Measurements from ENCODE around the gene SOX1.
A peak's percentile ranks its signal among the peaks of the same experiment; 100 is the strongest.

SOX1 gene

GRCh38 chr13:112055036-112055914 lies 11.7 kb upstream of the SOX1 start:
- no peaks in the 10 kb centered on the region for H3K9me3 ChIP-seq (ENCODE audit: control insufficient read depth, insufficient read depth, low read length)
- H3K36me3 ChIP-seq (ENCODE audit: insufficient read depth, low read length): no peaks in the 10 kb centered on the region
- H3K9ac ChIP-seq (ENCODE audit: low read depth, low read length): no peak overlapping the region; the same call in 1 of the 2 replicates
- peaks cover 9% of the 10 kb centered on the region; the same call in 1 of the 2 replicates for H3K4me1 ChIP-seq (ENCODE audit: insufficient read depth, low read length)

DNA sequence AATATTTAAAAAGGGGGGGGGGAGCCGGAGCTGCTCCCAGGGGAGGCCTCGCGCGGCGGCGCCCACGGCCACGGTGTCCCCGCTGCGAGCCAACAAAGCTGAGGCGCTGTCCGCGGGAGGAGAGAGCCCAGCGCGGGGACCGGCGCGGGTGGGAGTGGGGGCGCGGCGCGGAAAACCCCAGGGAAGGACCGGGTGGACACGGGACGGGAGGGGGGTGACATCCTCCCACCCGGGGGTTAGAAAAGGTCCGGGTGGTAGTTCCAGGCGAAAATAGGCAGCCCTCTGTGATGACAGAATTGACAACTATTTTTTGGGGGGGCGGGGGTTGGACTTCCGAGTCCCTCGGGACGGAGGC lies 11.1 kb upstream of the SOX1 start:
- Histone ChIP-seq H3K9me3 (ENCODE audit: control insufficient read depth, insufficient read depth, low read length) (no peaks in the 10 kb centered on the region), H3K4me1 (ENCODE audit: insufficient read depth, low read length) (peaks cover 9% of the 10 kb centered on the region; the same call in 1 of the 2 replicates), H3K36me3 (ENCODE audit: insufficient read depth, low read length) (no peaks in the 10 kb centered on the region), H3K9ac (ENCODE audit: low read depth, low read length) (peak overlapping the region; percentile 16; the same call in 1 of the 2 replicates)

DNA sequence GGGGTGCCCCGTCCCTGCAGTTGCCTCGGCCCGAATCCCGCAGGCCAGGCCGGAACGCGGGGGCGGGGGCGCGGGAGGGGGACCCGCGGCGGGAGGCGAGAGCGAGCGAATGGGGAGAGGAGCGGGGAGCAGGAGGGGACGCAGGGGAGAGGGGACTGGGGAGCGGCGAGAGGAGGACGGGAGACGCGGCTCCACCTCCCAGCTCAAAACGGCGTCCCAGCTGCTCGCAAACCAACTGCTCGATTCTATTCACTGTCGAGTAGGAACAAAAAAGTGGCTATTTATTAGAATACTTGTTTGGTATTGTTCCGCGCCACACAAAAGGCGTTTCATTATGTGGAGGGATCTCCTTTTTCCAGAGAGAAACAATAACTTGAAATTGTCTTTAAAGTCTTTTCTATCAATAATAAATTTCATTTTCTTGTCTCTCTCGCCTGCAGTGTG lies 10.6 kb upstream of the SOX1 start:
- H3K4me1 ChIP-seq (ENCODE audit: insufficient read depth, low read length): peaks cover 10% of the 10 kb centered on the region; the same call in 1 of the 2 replicates
- no peaks in the 10 kb centered on the region for H3K36me3 ChIP-seq (ENCODE audit: insufficient read depth, low read length)
- H3K9ac ChIP-seq (ENCODE audit: low read depth, low read length): peak overlapping the region; percentile 43; the same call in 1 of the 2 replicates
- no peaks in the 10 kb centered on the region for H3K9me3 ChIP-seq (ENCODE audit: control insufficient read depth, insufficient read depth, low read length)

DNA sequence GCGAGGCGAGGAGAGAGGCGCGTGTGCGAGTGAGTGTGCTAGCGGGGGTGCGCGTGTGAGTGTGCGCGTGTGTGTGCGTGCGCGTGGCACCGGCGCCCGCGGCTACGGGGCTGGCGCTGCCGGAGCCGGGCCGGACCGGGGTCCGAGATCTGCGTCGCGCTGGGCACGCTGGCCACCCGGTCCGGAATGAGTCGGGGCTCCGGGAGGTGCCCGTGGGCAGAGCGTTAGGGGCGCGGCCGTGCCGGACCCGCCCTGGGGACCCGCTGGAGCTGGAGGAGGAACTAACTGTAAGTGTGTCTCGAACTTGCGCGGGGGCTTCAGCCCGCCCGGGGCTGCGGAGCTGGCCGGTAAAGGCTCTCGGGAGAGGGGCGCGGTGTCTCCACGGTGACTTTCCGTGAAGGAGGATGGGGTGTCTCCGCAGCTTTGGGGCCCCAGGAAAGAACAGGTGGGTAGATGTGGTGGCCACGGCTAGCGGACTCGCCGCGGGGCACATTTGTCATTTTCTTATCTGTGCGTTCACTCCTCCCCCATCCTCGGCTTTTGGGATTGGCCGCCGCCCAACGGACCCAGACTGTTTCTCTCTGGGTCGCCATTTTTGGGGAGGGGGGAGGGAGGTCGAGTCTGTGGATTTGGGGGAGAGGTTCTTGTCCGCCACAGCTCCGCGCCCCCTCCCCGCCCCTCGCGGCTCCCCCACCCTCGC lies 10.1 kb upstream of the SOX1 start:
- peaks cover 11% of the 10 kb centered on the region; the same call in 1 of the 2 replicates for H3K4me1 ChIP-seq (ENCODE audit: insufficient read depth, low read length)

GRCh38 chr13:112057439-112057735 lies 9.6 kb upstream of the SOX1 start:
- H3K4me1 ChIP-seq (ENCODE audit: insufficient read depth, low read length): peaks cover 11% of the 10 kb centered on the region; the same call in 1 of the 2 replicates
- no peaks in the 10 kb centered on the region for H3K36me3 ChIP-seq (ENCODE audit: insufficient read depth, low read length)
- no peaks in the 10 kb centered on the region for H3K9me3 ChIP-seq (ENCODE audit: control insufficient read depth, insufficient read depth, low read length)
- peak overlapping the region; percentile 44; the same call in 1 of the 2 replicates for H3K9ac ChIP-seq (ENCODE audit: low read depth, low read length)

More for the DNA sequence above, 10.1 kb upstream of the SOX1 start:
- Histone ChIP-seq H3K9me3 (ENCODE audit: control insufficient read depth, insufficient read depth, low read length) (no peaks in the 10 kb centered on the region), H3K9ac (ENCODE audit: low read depth, low read length) (peak overlapping the region; percentile 43), H3K36me3 (ENCODE audit: insufficient read depth, low read length) (no peaks in the 10 kb centered on the region)

DNA sequence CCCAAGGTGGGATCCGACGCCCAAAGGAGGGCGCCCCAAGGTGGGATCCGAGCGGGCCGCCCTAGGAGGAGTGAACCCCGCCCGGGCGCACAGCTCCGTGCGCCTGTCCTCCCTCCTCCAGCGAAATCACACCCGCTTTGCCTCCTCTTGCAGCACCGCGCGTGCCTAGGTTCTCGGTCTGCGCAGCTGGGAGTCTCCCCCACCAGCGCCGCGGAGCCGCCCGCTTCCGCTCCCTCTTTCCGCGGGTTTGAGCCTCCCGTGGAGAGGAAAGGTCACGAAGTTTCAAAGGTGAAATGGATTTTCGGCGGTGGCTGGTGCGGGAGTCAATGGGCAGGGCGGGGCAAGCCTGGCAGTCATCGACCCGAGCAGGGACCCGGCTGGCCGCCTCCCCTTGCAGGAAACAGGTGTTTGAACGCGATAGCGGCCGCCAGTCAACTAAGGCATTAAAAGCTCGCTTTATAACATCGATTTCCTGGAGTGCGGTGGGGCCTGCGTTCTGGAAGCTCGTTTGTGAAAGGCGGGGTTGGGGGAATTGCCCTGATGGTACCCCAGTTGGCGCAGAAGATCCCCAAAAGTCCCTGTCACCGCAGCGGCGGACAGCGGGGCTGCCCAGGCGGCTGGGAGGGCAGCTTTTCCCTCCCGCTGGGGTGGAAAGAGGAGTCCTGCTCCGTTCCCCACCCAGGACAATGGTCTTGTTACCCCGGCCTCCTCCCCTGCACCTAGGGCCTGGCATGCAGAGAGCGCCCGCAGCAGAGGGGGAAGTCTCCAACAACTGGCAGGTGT lies 9.0 kb upstream of the SOX1 start:
- Histone ChIP-seq H3K9ac (ENCODE audit: low read depth, low read length) (peak overlapping the region; percentile 44; the same call in 1 of the 2 replicates), H3K36me3 (ENCODE audit: insufficient read depth, low read length) (no peaks in the 10 kb centered on the region), H3K4me1 (ENCODE audit: insufficient read depth, low read length) (peaks cover 11% of the 10 kb centered on the region; the same call in 1 of the 2 replicates), H3K9me3 (ENCODE audit: control insufficient read depth, insufficient read depth, low read length) (no peaks in the 10 kb centered on the region)

DNA sequence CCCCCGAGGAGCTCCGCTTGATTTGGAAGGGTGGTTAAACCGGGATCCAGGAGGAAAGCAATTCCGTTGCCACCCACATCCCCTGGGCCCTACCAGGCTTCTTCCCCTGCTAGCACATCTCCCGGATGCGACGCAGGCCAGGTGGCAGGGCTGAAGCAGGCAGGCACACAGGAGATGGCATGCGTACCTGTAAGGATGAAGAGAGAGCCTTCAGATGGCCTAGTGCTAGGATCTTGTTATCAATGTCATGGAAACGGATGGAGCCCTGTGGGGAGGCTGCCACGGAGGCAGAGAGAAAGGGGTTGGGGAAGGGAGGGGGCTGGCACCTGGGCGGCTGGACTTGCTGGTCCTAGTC lies 8.5 kb upstream of the SOX1 start:
- Histone ChIP-seq H3K9me3 (ENCODE audit: control insufficient read depth, insufficient read depth, low read length) (no peaks in the 10 kb centered on the region), H3K9ac (ENCODE audit: low read depth, low read length) (no peak overlapping the region), H3K36me3 (ENCODE audit: insufficient read depth, low read length) (no peaks in the 10 kb centered on the region), H3K4me1 (ENCODE audit: insufficient read depth, low read length) (peaks cover 11% of the 10 kb centered on the region; the same call in 1 of the 2 replicates)

- Histone ChIP-seq H3K9me3 (ENCODE audit: control insufficient read depth, insufficient read depth, low read length) (no peaks in the 10 kb centered on the region), H3K9ac (ENCODE audit: low read depth, low read length) (no peak overlapping the region), H3K4me1 (ENCODE audit: insufficient read depth, low read length) (peaks cover 11% of the 10 kb centered on the region; the same call in 1 of the 2 replicates), H3K36me3 (ENCODE audit: insufficient read depth, low read length) (no peaks in the 10 kb centered on the region)
These were observed 8.0 kb upstream of the SOX1 start for GRCh38 chr13:112058941-112059340.

DNA sequence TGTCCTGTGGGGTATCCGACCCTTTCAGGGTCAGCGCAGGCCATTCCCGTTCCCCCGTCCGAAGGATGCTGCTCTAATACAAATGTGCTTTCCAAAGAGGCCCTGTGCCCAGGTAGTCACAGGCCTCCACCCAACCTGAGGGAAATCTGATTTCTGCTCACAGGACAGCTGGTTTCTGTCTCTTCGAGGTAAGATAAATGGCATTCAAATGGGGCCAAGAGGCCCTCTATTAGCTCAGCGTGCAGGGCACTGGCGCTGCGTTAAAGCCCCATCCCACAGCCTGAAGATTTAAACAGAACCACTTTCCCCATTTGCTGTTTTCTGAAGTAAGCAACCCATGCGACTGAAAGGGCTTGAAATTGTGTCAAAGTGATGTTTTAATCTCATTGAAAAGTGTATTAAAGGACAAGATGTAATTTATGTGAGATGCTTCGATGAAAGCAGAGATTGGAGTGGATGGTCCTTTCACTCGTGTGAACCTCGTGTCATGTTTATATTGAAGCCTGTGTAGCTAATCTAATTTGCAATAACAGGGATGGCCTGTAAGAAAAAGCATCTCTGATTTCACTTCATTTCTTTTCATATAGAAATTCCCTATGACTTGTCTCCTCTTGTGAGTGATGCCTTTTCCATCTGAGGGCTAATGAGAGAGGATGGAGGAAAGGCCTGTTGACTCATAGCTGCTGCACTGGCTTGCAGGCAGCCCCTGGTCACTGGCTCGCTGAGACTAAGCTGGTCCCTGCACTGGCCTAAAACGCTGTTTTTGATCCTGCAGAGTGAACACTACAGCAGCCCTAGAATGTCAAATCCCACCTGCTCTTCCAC lies 7.3 kb upstream of the SOX1 start:
- Histone ChIP-seq H3K4me1 (ENCODE audit: insufficient read depth, low read length) (peaks cover 5% of the 10 kb centered on the region; the same call in 1 of the 2 replicates), H3K36me3 (ENCODE audit: insufficient read depth, low read length) (no peaks in the 10 kb centered on the region), H3K9ac (ENCODE audit: low read depth, low read length) (no peak overlapping the region), H3K9me3 (ENCODE audit: control insufficient read depth, insufficient read depth, low read length) (no peaks in the 10 kb centered on the region)

DNA sequence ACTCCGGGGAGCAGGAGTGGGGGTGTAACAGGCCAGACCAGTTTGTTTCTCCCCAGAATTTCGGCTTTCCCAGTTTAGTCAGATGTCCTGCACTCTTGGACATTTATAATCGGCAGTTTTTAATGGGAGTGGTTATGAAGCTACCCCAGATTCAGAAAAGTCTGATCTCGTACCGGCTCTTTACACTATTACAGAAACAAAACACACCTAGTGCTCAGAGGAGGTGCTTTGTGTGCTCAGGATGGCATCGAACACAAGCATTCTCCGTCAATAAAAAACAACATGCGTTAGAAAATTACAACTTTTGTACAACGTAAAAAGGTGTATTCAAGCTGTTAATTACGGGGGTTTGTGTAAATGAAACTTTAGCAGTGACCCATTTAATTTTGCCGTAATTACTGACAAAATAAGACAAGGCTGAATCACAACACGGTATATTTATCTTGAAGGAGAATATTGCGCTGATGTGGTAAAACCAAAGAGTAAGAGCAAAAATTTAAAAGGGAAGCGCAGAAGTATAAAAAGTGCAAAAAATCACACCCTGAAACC lies 6.6 kb upstream of the SOX1 start:
- Histone ChIP-seq H3K36me3 (ENCODE audit: insufficient read depth, low read length) (no peaks in the 10 kb centered on the region), H3K9ac (ENCODE audit: low read depth, low read length) (no peak overlapping the region), H3K4me1 (ENCODE audit: insufficient read depth, low read length) (peaks cover 4% of the 10 kb centered on the region; the same call in 1 of the 2 replicates), H3K9me3 (ENCODE audit: control insufficient read depth, insufficient read depth, low read length) (no peaks in the 10 kb centered on the region)

DNA sequence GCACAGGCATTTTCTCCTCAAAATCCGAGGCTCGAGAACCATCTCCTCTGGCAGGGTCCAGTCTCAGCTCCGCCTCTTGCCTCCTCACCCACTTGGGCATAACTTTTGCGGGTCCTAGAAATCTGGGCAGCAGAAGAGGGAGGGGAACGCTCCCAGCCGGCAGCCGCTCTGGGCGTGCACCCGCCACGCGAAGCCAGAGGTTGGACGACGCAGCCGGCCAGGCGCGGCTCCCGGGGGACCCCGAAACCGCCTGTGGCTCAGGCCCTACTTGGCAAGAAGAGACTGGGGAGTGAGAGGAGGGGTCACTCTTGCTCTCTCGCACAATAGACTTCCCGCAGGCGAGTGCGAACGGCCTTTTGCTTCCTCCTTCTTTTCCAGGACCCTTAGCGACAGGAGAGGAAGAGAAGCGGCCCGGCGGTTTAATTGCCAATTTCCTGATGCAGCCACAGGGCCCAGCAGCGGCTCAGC lies 6.0 kb upstream of the SOX1 start:
- Histone ChIP-seq H3K4me1 (ENCODE audit: insufficient read depth, low read length) (peaks cover 7% of the 10 kb centered on the region; the same call in 1 of the 2 replicates), H3K9ac (ENCODE audit: low read depth, low read length) (no peak overlapping the region), H3K9me3 (ENCODE audit: control insufficient read depth, insufficient read depth, low read length) (no peaks in the 10 kb centered on the region), H3K36me3 (ENCODE audit: insufficient read depth, low read length) (no peaks in the 10 kb centered on the region)

DNA sequence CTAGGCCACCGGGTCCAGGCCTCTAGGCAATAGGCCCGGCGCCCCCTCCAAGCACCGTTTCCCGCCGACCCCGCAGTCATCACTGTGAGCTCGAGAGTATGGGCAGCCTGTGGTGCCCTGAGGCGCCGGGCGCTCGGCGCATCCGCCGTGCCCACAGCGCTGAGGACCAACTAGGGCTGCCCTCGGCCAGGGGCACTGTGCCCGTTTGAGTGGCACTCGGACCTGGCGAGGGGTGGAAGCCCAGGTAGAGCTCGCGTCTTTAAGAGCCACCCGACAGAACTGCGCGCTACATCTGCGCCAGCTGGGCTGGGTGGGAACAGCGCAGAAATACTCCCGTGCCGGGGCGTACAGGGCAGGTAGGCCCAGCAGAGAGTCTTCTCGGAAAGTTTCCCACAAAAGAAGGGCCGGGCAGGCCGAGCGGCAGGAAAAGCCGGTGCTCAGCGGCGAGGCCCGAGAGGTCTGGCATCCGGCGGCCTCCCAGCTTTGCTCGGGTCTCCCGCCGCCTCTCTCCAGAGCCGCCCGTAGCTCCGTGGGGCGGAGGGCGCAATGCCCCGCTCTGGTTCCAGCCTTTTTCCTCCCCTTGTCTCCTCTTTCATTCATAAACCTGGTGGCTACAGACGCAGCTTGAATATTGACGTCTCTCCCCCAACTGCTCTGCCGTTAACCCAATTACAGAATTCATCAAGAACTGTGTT lies 5.4 kb upstream of the SOX1 start:
- Histone ChIP-seq H3K36me3 (ENCODE audit: insufficient read depth, low read length) (no peaks in the 10 kb centered on the region), H3K9ac (ENCODE audit: low read depth, low read length) (peak overlapping the region; percentile 16; the same call in 1 of the 2 replicates), H3K4me1 (ENCODE audit: insufficient read depth, low read length) (peaks cover 7% of the 10 kb centered on the region; the same call in 1 of the 2 replicates), H3K9me3 (ENCODE audit: control insufficient read depth, insufficient read depth, low read length) (no peaks in the 10 kb centered on the region)
